ENCODE measurements around the gene ATF6B. TPM values are rescaled to one million over a fixed set of nuclear protein-coding genes. Genes with fewer than 3 reads are reported as not detected.

ATF6B gene
- 12.6 and 15.2 TPM in 2 replicates for total RNA-seq

DNA sequence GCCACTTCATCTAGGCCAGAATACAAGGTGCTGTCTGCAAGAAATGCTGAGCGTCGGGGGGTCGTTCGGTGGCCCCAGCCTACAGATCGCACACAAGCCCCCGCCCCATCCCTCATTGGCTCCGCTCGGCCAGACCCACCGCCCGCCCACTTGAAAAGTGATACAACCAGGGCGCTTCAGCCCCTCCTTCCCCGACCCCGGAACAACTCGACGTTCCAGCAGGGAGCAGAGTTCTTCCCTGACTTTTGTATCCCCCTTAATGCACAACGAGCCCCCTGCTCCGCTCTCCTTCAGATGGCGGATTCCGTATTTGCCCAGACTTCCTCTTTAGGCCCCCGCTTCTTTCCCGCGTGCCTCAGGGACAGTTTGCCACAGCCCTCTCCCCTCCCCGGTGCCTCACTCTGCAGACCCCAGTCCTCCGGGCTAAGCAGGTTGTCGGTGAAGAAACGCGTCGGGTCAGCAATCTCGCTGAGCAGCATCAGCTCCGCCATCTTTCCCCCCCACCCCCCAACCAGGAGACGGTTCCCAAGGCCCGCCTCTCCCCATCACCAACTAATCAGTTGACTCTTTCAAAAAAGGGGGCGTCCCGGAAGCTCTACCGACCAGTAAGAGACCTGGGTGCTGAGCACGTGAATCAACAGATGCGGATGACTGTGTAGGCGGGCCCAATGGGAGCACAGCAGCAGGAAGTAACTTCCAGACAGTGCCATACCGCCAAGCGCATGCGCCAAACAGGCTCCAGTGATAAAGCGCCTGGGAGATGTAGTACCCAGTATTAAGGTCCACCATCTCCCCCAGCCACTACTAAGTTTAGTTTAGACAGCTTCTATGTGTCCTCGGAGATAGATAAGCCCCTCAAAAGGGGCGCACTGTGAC is at the start of gene ATF6B:
ATF6B (minus strand) TSS at position 530 of the 876 bp plus-strand sequence; CDS start at position 491, 39 bp downstream.

DNA sequence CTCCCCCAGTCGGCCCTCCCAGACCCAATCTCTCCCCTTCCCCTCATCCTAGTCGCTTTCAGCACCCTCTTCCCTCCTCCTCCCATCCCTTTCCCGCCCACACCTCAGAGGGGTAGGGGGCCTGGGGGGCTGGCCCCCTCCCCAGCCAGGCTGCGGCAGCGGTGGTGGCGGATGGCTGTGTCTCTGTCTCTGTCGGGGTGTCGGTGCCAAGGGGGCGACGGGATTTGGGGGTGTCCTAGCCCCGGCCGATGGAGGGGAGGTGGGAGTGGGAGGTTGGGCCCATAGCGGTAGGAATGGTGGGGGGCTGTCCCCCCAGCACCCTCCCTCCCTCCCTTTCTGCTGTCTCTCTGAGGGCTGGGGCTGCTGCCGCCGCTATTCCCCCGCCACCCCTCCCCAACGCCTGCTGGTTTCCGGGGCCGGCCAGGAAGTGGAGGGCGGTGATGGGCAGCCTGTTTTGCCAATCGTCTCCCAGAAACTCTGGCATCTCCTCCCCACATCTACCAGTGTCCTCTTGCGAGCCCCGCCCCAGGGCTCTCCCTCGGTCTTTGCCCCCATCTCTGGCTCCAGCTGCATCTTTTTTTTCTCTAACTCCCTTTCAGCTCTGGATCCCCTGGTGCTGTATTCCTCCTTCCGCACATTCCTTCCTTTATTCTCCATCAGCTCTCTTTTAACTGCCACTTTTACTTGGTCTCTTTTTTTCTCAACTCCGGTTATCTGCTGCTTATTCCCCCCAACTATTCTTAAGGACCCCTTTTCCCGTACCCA is 47.8 kb upstream of the ATF6B start, which contains the start of gene AGPAT1:
AGPAT1 (minus strand) TSS at position 374 of the 765 bp plus-strand sequence. CDS start 4,588 bp downstream, outside the sequence.

DNA sequence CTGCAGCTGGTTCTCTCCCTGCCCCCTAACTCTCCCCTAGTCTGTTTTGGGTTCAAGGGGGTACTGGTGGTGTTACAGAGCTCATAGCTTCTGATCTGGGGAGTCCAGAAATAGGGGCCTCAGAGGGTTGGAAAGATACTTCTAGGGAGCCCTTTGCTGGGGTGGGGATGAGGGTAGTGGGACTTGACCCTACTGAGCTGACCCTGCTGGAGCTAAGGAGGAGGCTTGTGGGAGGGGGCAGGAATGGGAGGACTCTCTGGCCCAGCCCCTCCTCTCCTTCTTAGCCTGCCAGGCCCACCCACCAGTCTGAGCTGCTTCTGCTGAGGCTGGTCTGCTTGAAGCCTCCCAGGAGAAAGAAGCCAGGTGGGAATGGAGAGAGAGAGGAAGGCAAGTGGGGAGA is 36.2 kb upstream of the ATF6B start, which contains the start of gene EGFL8:
EGFL8 (plus strand) TSS at position 301 of the 400 bp plus-strand sequence. CDS start 1,571 bp downstream, outside the sequence.

DNA sequence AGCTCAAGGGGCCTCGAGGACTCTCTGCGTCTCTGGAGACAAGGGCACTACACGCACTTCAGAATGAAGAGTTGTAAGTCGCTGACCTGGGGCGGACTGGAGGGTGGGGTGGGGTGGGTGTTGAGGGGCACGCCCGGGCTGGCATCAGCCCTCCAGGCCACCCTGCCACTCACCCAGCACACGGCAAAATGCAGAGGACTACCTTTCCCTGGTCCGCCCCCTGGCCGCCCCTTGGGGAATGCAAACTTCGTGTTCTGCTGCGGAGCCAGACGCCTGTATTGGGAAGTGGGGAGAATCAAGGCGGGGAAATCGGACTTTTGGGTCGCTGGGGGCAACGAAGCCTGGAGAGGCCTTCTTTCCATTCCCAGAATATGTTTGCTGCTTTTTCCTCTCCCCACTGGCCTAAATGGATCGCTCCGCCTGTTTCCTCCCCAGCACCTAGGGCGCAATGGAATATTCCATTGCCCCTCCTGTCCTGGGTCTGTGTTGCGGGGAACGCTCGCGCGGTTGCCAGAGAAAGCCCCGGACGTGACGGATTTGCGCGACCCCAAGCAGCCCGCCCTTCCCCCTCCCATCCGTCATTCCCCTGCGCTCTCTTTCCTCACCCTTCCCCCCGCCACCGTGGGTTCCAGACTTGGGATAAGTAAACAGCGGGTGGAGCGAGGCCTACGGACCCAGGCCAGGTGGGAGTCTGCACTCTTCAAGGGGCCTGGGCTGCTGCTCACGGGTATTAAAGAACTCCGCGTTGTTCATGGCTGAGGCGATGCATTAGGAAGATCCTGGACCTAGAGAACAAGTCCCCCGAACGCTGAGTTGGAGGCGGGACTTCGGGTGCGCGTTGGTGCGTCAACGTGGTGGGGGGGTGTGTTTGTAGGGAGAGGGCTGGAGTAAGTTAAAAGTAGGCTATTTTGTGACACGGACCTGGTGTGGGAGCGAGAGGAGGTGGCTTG is 25.8 kb upstream of the ATF6B start, which contains the start of gene PPT2:
PPT2 (plus strand) TSS at position 578 of the 950 bp plus-strand sequence. CDS start 454 bp downstream, outside the sequence.

DNA sequence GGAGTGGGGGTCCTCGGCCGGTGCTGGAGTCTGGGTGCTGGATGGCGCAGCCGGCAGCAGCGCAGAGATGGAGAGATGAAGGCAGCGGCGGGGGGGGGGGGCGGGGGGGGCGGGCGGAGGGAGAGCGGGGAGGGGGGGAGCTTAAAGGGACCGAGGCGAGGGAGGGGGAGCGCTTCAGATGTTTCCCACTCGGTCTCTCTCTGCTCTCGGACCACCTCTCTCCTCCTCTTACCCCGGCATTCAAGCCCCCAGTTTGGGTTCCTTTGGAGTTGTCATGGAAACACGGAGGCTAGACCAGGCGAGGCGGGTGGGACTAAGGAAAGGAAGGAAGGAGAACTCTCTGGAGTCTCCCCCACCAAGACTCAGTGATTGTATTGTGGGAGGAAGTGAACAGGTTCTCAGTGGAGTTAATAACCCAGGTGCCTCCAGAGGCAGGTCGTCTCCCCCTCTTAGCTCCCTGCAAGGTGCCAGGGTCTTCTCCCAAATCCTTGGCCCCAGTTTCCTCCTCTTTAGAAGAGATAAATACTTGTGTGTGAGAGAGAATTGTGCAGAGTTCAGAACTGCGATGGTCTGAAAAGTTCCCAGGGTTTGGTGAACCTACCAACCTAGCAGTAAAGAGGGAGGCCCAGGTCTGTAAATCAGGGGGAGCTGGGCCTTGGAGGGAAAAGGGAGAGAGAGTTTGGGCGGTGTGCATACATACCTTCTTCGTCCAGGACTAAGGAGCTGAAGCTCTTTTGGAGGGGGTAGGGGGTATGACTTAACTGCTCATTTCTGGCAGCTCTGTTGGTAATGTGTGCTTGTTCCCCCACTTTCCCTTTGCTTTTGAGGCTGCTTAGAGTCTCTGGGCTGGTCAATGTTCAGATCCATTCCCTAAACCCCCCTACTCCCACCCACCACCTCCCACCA is 24.1 kb upstream of the ATF6B start, which contains the start of gene PRRT1:
PRRT1 (minus strand) TSS at position 77 of the 906 bp plus-strand sequence. CDS start 112 bp downstream, outside the sequence.

DNA sequence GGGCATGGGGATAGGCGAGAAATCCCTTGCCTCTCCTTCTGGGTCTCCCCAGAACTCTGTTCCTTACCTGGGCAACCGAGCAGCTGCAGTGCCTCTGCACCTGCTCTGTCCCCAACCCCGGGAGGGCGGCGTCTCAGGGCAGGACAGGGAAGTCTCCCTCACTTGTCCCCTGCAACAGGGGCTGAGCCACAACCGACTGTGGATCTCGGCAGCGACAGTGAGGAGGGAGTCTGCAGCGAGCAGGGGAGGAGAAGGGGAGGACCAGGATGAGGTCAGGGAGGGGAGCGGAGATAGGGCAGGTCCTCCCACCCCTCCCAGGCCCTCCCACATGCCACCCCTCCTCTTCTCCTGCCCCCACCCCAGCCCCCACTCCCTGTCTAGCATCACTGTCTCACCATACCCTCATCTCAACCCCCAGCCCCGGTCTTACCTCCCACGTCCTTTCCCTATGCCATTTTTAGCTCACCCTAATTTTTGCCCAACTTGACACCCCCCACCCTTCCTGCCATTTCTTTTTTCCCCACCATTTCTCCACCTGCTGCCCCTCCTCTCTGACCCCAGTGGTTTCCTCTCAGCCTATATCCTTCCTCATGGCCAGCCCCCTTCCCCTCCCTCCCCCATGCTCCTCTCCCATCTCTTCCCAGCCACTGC is 18.8 kb downstream of the ATF6B start, which contains the start of gene TNXB:
TNXB (minus strand) TSS at position 225 of the 651 bp plus-strand sequence. CDS start 11,140 bp downstream, outside the sequence.

Other genes starting within 250 kb of the ATF6B start
- gene SLC44A4, start 249.2 kb downstream of the ATF6B start, total RNA-seq, result 3.8 and 8.2 TPM in 2 replicates
- 25.6 and 28.4 TPM in 2 replicates for gene EHMT2, start 230.5 kb downstream of the ATF6B start, total RNA-seq
- 0.72 and 3.0 TPM in 2 replicates for gene ZBTB12, start 226.2 kb downstream of the ATF6B start, total RNA-seq
- gene C2, start 200.5 kb downstream of the ATF6B start, total RNA-seq, result 0.96 and 2.1 TPM in 2 replicates
- gene CFB, start 182.2 kb downstream of the ATF6B start, total RNA-seq, result 0.64 and 19.0 TPM in 2 replicates
- 120 and 152 TPM in 2 replicates for gene NELFE, start 169.3 kb downstream of the ATF6B start, total RNA-seq
- gene SKIC2, start 169.1 kb downstream of the ATF6B start, total RNA-seq, result 48.2 and 48.4 TPM in 2 replicates
- 10.6 and 13.2 TPM in 2 replicates for gene DXO, start 156.1 kb downstream of the ATF6B start, total RNA-seq
- gene C4A, start 146.2 kb downstream of the ATF6B start, total RNA-seq, result 1.4 and 2.8 TPM in 2 replicates
- 1.2 and 2.3 TPM in 2 replicates for gene C4B, start 113.5 kb downstream of the ATF6B start, total RNA-seq
- gene CYP21A2, start 89.8 kb downstream of the ATF6B start, total RNA-seq, result 0.24 TPM in 1 of 2 replicates, not detected in the other
- 0.43 and 0.48 TPM in 2 replicates for gene TNXB, start 18.9 kb downstream of the ATF6B start, total RNA-seq
- gene FKBPL, start 2.0 kb upstream of the ATF6B start, total RNA-seq, result 4.3 and 7.0 TPM in 2 replicates
- not detected in 2 replicates for gene PRRT1, start 23.7 kb upstream of the ATF6B start, total RNA-seq
- 11.1 and 83.4 TPM in 2 replicates for gene PPT2, start 25.9 kb upstream of the ATF6B start, total RNA-seq
- 0.24 TPM in 1 of 2 replicates, not detected in the other for gene EGFL8, start 36.3 kb upstream of the ATF6B start, total RNA-seq
- gene AGPAT1, start 47.8 kb upstream of the ATF6B start, total RNA-seq, result 9.4 and 11.3 TPM in 2 replicates
- 33.2 and 39.8 TPM in 2 replicates for gene RNF5, start 50.2 kb upstream of the ATF6B start, total RNA-seq
- 0.43 TPM in 1 of 2 replicates, not detected in the other for gene AGER, start 56.0 kb upstream of the ATF6B start, total RNA-seq
- 32.6 and 36.4 TPM in 2 replicates for gene PBX2, start 62.0 kb upstream of the ATF6B start, total RNA-seq
- 0.64 and 1.7 TPM in 2 replicates for gene GPSM3, start 64.4 kb upstream of the ATF6B start, total RNA-seq
- gene NOTCH4, start 95.8 kb upstream of the ATF6B start, total RNA-seq, result 0.43 and 0.72 TPM in 2 replicates
- not detected in 2 replicates for gene TSBP1, start 243.7 kb upstream of the ATF6B start, total RNA-seq

Data from tracheal epithelial cell (primary cell).